Measurements from ENCODE around the gene EFCAB12.

GRCh38 chr3:129384594-129385323 is 43.7 kb downstream of the EFCAB12 start:
- TF ChIP-seq, protein P1, sequence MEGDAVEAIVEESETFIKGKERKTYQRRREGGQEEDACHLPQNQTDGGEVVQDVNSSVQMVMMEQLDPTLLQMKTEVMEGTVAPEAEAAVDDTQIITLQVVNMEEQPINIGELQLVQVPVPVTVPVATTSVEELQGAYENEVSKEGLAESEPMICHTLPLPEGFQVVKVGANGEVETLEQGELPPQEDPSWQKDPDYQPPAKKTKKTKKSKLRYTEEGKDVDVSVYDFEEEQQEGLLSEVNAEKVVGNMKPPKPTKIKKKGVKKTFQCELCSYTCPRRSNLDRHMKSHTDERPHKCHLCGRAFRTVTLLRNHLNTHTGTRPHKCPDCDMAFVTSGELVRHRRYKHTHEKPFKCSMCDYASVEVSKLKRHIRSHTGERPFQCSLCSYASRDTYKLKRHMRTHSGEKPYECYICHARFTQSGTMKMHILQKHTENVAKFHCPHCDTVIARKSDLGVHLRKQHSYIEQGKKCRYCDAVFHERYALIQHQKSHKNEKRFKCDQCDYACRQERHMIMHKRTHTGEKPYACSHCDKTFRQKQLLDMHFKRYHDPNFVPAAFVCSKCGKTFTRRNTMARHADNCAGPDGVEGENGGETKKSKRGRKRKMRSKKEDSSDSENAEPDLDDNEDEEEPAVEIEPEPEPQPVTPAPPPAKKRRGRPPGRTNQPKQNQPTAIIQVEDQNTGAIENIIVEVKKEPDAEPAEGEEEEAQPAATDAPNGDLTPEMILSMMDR (IDR thresholded peaks at IDR 0.05), result no peak
- TF ChIP-seq POLR2A (IDR thresholded peaks at IDR 0.05), result no peak

Measured in body of pancreas (tissue), 4 donors.